Skin epidermis (tissue), 12 donors: Measurements from ENCODE around the gene CIC.
A peak's percentile ranks its signal among the peaks of the same experiment; 100 is the strongest.
"Not testable (repeated sequence)": the region's sequence is repeated elsewhere in the genome, so short reads cannot be mapped to it uniquely, and the experiment has no call there.

ENCODE experiments used
- H3K27ac ChIP-seq, 21 experiments: fragments of 200-600 bp; sonication (generic) in 11 of 21; one replicate each; pipeline ENCODE4 v1.5.0; 2020; ENCODE audit warnings: mild to moderate bottlenecking in 3 of 21, inconsistent platforms in 2 of 21, moderate library complexity in 2 of 21
- H3K4me3 ChIP-seq, 7 experiments: fragments of 200-600 bp; sonication (generic) in 2 of 7; one replicate each; pipeline ENCODE4 v1.5.0; 2020; ENCODE audit warnings: inconsistent platforms in 2 of 7, mild to moderate bottlenecking in 2 of 7, moderate library complexity in 1 of 7

The CIC gene

GRCh38 chr19:42253245-42254088, 15.6 kb upstream of the CIC start:
- H3K4me3 ChIP-seq: peak overlapping the region; percentile 76 to 100 (median 94)
- peak overlapping the region; percentile 88 to 100 (median 98) for H3K27ac ChIP-seq

GRCh38 chr19:42254089-42254849, 14.8 kb upstream of the CIC start:
- H3K27ac ChIP-seq: peak overlapping the region; percentile 88 to 100 (median 98)
- H3K4me3 ChIP-seq: peak overlapping the region; percentile 76 to 100 (median 94)

DNA sequence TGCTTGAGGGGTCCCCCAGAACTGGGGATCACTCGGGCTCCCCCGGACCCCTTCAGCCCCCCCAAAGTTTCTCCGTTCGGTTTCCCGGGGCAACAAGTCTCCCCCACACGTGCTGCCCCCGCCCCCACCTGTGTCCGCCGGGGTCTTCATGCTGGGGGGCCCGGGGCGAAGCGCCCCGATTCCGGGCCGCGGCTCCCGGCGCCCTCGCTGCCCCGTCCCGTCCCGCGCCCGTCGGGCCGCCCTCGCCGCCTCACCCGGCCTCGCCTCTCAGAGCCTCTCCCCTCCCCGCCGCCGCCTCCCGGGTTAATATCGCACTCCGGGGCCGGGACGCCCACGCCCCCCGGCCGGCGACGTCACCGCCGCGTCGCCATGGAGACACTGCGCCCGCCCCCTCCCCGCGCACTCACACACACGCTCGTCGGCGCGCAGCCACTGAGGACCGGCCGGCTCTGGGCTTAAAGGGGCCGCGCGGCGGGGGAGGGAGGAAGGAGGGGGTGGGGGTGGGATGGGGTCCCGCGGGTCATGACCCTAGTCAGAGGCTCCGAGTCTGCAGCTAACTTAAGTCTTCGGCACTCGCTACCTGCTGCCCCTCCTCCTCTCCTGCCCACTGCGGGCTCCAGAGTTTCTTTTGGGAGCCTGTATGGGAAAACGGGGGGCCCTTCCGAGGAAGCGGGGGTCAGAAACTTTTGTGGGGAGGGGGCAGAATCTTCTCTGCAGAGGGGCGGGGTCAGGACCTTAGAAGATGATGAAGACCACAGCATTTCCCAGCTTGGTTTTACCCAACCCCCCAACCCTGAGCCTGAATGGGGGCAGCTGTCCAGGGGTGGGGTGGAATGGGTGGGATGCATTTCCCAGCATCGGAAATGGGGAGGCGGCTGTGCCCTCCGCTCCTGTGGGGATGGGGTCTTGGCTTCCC, 13.9 kb upstream of the CIC start, which contains the start of gene ERF:
Gene ERF (minus strand): TSS at position 279 of the 916 bp plus-strand sequence. CDS start 129 bp downstream, at position 150.
- peak within 1 kb of the TSS; percentile 76 to 100 (median 94) for H3K4me3 ChIP-seq
- H3K27ac ChIP-seq: peak within 1 kb of the TSS; percentile 88 to 100 (median 98)

GRCh38 chr19:42255766-42256745, 13.0 kb upstream of the CIC start:
- Histone ChIP-seq H3K27ac (peak overlapping the region in 20 of 21 experiments; percentile 29 to 100 (median 98)), H3K4me3 (peak overlapping the region; percentile 76 to 100 (median 94))

- H3K4me3 ChIP-seq, H3K27ac ChIP-seq: not testable (repeated sequence)
These were observed 11.2 kb upstream of the CIC start for GRCh38 chr19:42257842-42258241.

DNA sequence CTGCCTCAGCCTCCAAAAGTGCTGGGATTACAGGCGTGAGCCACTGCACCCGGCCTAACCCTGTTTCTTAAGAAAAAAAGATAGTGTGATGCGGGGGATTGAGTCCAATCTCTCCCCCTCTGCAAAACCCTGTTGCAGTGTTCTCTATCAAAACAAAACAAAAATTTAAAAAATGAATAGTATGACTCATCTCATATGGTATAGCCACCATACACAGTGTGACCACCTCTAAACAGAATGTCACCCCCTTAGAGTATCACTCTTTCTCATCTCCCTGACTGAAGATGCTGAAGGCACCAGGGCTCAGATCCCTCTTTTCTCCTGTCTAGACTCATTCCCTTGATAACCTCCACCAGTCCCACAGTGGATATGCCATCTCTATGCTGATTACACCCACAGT, 7.3 kb upstream of the CIC start:
- Histone ChIP-seq H3K27ac (no peak overlapping the region), H3K4me3 (no peak overlapping the region)

DNA sequence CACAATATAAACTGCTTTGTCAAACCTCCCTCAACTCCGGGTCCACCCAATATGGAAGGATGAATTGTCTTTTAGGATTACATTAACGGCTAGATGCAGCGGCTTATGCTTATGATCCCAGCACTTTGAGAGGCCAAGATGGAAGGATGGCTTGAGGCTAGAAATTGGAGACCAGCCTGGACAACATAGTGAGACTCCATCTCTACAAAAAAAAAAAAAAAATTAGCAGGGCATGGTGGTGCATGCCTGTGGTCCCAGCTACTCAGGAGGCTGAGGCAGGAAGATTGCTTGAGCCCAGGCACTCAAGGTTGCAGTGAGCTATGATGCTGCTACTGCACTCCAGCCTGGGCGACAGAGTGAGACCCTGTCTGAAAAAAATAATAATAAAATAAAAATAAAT, 2.9 kb upstream of the CIC start:
- not testable (repeated sequence) for H3K4me3 ChIP-seq, H3K27ac ChIP-seq

GRCh38 chr19:42266928-42267603, 2.0 kb upstream of the CIC start:
- H3K27ac ChIP-seq: peak overlapping the region in 3 of 21 experiments; percentile 58 to 99 (median 92)
- not testable (repeated sequence) for H3K4me3 ChIP-seq

DNA sequence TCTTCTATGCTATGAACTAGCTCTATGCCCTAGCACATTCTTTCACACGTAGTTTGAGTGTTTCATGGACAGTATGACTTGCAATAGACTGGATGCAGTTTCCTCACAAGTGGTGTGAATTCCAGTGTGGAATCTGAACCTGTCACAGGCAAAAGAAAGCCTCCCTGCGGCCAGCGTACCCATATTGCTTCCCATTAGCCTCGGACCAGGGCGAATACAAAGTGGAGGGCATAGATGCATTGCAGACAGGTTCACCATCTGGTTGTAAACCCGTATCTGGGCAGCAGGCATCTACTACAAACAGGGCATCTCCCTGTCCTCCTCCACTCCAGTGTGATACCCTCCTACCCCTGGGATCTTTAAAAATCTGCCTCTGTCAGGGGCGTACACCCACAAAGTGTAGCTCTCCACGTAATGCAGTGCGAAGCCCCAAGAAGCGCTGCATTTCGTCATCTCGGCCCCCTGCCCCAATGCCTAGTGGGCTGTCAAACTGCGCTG, 1.4 kb upstream of the CIC start:
- Histone ChIP-seq H3K4me3 (peak overlapping the region; percentile 44 to 71 (median 56)), H3K27ac (peak overlapping the region in 20 of 21 experiments; percentile 8 to 100 (median 97))

DNA sequence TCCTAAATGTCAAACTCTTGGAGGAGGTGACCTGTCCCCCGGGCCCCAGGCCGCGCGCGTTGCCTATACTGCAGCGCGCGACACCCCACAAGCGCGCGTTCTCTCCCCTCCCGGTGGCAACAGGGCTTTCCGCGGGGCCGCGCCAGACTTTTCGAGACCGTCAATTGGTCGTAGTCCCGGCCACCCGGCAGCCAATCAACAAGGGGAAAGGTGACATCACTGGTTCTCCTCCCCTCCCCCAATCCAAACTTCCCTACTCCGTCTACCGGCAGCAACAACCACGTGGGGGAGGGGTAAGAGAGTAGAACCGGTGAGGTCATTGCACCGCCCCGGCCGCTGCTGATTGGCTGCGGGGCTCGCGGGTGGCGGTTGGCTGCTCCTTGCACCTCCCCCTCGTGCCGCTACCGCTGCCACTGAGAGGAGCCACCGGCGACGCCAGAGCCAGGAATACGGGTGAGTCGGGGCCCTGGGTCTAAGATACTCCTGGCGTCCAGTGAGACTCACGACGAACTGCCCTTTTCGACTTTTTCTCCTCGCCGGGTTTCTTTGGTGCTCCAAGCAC, 829 bp upstream of the CIC start:
- peak overlapping the region; percentile 84 to 100 (median 97) for H3K27ac ChIP-seq
- H3K4me3 ChIP-seq: peak overlapping the region; percentile 44 to 71 (median 56)

DNA sequence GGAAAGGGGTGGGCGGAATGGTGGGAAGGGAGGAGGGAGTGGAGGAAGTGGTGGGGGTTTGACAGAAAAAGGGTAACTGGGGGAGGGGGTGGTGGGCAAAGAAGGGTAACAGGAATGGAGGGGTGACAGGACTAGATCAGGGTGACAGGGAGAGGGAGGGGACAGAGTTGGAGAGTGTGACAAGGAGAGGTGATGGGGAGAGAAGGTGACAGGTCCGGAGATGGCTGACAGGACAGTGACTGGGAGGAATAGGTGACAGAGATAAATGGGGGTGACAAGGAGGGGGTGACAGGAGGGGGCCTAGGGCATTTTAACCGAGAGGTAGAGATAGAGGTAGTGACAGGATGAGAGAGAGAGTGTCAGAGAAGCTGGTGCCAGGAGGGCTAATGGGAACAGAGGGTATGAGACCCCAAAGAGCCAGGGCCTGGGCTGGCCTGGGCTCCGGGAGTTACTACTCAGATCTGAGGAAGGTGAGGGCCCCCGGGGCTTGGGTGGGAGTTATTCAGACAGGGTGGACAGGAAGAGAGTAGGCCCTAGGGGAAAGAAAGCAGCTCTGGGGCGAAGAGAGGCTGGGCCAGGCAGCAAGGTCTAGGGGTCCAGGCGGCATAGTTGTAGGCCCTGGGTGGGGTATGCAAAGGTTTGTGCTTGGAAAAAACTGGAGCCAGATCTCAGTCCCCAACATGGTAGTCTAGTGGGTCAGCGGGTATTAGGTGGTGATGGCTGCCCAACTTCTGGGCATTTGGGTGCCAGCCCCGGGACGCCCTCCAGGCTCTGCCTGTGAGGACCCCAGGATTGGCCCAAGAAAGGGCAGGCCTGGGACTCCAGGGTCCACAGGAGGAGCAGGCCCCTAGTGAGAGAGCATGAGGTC, 660 bp downstream of the CIC start:
- Histone ChIP-seq H3K4me3 (peak overlapping the region; percentile 51 to 76 (median 57)), H3K27ac (peak overlapping the region; percentile 74 to 98 (median 94))

- peak overlapping the region; percentile 74 to 98 (median 94) for H3K27ac ChIP-seq
- H3K4me3 ChIP-seq: peak overlapping the region; percentile 51 to 76 (median 57)
These were observed 1.4 kb downstream of the CIC start for GRCh38 chr19:42270346-42271044.

DNA sequence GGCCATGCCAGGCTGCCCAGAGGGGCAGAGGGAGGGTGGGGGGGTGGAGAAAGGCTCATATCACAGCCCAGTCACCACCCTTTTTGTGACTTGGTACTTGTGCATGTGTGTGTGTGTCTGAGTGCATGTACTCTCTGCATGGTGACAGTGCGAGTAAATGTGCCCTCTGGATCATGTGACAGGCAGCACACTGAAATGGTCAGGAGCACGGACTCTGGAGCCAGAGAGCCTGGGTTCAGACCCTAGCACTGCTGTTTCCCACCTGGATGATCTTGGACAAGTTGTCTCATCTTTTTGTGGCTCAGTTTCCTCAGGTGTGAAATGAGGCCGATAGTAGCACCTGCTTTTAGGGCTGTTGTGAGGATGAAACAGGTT, 2.0 kb downstream of the CIC start:
- H3K4me3 ChIP-seq: peak overlapping the region; percentile 51 to 76 (median 57)
- H3K27ac ChIP-seq: peak overlapping the region in 20 of 21 experiments; percentile 83 to 98 (median 94)

DNA sequence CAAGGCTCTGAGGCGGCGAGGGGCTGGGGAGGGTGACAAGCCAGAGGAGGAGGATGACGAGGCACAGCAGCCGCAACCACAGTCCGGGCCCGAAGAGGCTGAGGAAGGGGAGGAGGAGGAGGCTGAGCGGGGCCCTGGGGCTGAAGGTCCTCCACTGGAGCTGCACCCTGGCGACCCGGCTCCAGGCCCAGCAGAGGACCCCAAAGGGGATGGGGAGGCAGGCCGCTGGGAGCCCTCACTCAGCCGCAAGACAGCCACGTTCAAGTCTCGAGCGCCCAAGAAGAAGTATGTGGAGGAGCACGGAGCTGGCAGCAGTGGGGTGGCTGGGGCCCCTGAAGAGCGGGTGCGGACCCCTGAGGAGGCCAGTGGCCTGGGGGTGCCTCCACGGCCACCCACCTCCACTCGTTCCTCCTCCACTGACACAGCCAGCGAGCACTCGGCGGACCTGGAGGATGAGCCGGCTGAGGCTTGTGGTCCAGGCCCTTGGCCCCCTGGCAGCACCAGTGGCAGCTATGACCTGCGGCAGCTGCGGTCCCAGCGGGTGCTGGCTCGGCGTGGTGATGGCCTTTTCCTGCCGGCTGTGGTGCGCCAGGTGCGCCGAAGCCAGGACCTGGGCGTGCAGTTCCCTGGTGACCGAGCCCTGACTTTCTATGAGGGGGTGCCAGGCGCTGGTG, 2.9 kb downstream of the CIC start:
- peak overlapping the region in 14 of 21 experiments; percentile 47 to 98 (median 96) for H3K27ac ChIP-seq
- no peak overlapping the region for H3K4me3 ChIP-seq

- H3K27ac ChIP-seq: peak overlapping the region in 7 of 21 experiments; percentile 8 to 95 (median 47)
- H3K4me3 ChIP-seq: no peak overlapping the region
These were observed 3.5 kb downstream of the CIC start for GRCh38 chr19:42272535-42272897.
